LoVo (cell line): ENCODE data around the gene MICALL1.

Experiments used
- DNase-seq: peaks from one replicate; pipeline ENCODE4 v3.0.0-alpha.2; 2016; ENCODE audit warnings: low spot score

The MICALL1 gene

DNA sequence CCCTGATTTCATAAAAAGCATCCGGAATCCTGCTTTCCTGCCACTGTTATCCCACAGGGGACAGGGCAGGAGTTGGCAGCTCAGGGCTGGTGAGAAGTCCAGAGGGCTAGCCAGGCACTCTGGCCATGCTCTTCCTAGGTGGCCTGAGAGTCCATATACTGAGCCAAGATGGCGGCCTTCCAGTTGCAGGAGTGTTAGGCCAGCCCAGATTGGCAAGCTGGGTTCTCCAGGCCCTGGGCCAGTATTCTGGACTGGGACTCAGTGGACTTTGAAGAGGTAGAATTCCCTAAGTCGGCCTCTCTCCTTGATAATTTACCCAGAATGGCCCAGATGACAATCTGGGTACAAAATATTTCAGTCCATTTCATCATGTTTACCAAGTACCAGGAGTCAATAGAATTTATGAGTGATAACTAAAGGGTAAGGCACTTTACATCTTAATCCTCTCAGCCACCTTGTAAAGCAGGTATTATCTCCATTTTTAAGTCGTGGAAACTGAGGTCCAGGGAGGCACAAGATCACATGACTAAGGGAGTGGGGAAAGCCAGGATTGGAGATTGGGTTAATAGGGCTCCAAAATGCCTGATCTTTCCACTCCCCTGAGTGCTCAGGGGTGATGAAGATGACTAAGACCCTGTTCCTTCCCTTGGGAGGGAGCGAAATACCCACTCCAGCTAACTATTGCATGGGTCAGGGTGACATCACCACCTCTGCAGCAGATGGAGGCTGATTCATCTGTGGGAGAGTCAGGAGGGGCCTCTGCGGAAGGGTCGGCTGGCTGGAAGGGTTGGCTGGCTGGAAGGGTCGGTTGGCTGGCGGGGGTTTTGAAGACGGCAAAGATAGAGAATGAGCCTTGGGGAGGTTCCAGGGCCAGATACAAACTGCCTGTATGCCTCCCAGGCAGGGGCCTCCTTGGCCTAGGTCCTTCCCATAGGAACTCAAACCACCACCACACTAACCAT is 1.2 kb upstream of the MICALL1 start:
- peak; percentile 84 for DNase-seq

- DNase-seq = no peak
These were observed 389 bp downstream of the MICALL1 start for GRCh38 chr22:37906364-37907008.

DNA sequence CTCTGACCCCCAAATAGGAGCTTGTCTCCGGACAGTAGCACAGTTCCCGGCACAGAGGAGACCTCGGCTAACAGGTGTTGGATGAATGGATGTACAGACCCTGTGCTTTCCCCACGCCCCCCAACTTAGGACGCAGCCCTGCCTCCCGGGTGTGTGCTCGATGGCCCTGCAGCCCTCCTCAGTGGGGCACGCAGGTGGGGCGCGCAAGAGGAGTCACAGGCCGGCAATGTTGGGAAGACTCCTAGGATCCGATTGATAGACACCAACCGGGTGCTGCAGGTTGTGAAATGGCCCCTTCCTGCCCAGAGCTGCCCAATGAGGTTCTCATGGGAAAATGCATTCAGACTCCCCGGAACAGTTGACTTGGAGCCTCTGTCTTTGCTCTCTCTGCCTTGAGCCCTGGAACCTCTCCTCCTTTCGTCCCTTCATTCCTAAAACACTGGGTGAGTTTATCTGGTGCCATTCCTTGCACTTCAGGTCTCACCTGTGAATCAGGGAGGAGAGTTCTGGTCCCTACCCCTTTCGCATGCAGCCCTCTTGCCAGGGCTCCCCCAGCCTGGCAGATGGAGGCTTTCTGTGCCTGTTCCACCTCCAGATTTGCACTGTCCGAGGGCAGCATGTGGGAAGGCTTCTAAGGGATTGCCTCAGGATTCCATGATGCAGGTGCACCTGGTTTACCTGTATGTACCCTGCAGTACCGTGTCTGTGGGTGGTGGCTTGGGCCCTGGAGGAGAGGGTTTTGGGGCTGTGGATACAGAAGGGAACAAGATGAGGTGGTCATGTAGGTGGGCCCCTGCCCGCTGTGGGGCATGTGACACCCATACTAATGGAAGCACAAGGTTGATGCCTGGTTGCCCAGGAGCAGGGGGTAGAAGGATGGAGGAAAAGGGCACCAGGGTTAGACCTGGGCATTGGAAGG is 1.2 kb downstream of the MICALL1 start:
- no peak for DNase-seq

GRCh38 chr22:37909766-37910165 is 3.7 kb downstream of the MICALL1 start:
- DNase-seq = no peak

DNA sequence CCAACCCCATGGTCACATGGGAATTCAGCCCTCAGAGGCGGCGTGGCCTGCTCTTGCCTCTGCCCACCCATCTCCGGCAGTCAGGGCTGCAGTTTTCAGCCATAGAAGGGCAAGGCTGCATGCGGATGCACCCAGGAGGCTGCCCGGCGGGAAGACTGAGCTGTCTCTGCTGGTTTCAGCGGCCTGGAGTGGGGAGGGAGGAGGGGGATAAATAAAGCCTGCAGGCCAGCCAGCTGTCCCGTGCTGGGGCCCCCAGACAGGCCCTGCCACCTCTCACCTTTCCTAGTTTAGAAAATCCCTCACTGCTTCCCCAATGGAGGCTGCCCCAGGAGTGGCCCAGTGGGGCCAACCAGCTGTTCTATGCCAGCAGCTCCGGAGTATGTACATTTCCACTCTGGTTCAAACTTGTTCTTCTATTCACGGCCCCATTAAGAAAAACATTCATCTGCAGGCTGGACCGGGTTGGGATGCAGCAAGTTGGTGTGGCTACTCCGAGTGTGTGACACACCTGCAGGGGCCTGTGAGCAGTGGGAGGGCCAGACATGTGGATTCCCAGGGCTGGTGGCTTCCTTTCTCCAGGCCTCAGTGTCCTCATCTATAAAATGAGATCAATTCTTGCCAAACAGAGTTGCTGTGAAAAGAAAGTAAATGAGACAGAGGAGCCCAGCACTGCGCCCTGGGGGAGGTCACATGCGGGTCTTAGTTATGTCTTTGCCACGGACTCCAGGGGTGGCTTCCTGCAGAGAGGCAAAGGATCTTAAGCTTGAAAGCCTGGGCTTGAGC is 5.0 kb downstream of the MICALL1 start:
- DNase-seq = no peak

GRCh38 chr22:37911697-37912096 is 5.6 kb downstream of the MICALL1 start:
- DNase-seq = no peak

- DNase-seq = no peak
These were observed 6.1 kb downstream of the MICALL1 start for GRCh38 chr22:37912171-37912570.

DNA sequence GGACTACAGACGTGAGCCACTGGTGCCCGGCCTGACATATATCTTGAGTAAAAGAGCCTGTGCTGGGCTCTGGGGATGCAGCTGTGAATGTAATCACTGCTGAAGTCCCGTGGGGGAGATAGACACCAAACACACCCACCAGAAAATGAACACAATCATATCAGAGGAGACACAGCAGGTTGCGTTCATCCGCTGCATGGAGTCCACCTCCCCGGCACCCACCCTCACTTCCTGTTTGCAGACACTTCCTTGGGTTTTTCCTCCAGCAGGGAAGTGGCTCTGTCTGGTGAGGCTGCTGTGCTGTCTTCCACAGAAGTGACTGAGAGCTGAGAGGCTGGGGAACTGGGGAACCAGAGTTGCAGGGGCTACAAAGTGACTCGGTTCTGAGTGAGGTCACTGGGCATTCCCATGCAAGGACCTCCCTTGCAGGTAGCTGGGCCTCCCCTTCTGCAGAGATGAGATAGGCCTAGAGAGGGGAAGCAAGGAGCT is 7.2 kb downstream of the MICALL1 start:
- no peak for DNase-seq

GRCh38 chr22:37916311-37916710 is 10.2 kb downstream of the MICALL1 start:
- no peak for DNase-seq

- no peak for DNase-seq
These were observed 11.9 kb downstream of the MICALL1 start for GRCh38 chr22:37917874-37918548.

GRCh38 chr22:37918580-37919270 is 12.6 kb downstream of the MICALL1 start:
- DNase-seq = no peak

- no peak for DNase-seq
These were observed 14.0 kb downstream of the MICALL1 start for GRCh38 chr22:37920126-37920525.

DNA sequence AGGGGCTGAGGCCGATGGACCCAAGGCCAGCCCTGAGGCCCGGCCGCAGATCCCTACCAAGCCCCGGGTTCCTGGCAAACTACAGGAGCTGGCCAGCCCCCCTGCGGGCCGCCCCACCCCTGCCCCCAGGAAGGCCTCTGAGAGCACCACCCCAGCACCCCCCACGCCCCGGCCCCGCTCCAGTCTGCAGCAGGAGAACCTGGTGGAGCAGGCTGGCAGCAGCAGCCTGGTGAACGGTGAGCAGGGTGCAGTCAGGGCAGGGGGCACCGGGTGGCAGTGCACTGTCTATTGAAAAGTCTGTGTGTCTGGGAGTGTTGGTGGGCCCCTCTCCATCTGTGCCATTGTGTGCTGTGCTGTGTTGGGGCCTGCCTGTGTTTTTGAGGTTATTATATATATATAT is 16.1 kb downstream of the MICALL1 start:
- no peak for DNase-seq

- no peak for DNase-seq
These were observed 17.8 kb downstream of the MICALL1 start for GRCh38 chr22:37923927-37924326.

GRCh38 chr22:37924386-37925065 is 18.4 kb downstream of the MICALL1 start:
- DNase-seq = no peak

DNA sequence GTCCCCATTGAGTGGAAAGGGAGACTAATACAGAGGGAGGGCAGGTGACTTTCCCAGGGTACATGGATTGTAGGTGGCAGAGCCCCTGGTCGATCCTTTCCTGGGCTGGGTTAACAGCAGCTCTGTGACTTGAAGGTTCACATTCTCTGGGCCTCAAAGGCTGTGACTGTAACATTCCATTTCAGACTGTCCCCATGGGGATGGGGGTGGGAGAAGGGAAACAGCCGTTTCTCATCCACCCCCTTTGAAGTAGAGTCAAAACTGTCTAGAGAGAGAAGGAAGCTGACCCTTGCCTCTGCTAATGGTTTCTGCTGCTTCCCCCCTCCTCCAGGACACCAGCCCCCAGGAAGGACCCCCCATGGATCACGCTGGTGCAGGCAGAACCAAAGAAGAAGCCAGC is 19.2 kb downstream of the MICALL1 start:
- DNase-seq = no peak

DNA sequence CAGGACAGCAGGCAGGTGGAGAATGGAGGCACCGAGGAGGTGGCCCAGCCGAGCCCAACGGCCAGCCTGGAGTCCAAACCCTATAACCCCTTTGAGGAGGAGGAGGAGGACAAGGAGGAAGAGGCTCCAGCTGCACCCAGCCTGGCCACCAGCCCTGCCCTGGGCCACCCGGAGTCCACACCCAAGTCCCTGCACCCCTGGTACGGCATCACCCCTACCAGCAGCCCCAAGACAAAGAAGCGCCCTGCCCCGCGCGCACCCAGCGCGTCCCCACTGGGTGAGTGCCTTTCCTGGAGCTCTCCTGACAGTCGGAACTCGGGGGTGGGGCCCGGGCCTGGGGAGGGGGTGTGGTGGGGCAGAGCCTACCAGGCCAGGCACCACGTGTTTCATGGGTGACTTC is 19.7 kb downstream of the MICALL1 start:
- no peak for DNase-seq

DNA sequence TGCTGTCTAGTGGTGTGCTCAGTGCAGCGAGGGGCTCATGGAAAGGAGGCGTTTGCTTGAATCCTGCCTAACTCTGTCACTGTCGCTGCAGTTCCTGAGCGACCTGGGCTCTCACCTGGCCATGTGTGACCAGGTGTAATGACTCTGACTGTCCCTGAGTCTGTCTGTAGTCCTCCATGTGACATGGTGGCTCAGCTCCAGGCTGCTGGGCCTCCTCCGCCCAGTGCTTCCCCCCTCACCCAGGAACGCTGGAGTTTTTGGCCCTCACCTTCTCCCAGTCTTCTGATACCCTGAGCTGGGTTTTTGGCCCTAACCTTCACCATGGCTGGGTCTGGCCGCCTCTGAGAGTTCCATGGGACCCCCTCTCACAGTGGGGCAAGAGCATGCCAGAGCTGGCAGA is 20.3 kb downstream of the MICALL1 start:
- no peak for DNase-seq
